Breast epithelium (tissue), 4 donors: ENCODE results near the gene CAPZA1. TPM values are rescaled to one million over a fixed set of nuclear protein-coding genes. Genes with fewer than 3 reads are reported as not detected.

Experiments used
- DNase-seq, 2 donors: peaks; one replicate each; pipeline ENCODE4 v3.0.0-alpha.2; 2019; ENCODE audit warnings: low spot score in 2 of 2
- H3K27ac ChIP-seq, 2 donors: fragments of 200-600 bp; sonication (generic) in 1 of 2; one replicate each; pipeline ENCODE4 v1.5.1; 2016 to 2019; ENCODE audit warnings: mild to moderate bottlenecking in 1 of 2
- H3K27me3 ChIP-seq, 2 donors: fragments of 200-600 bp; sonication (generic) in 1 of 2; one replicate each; pipeline versions ENCODE4 v1.5.1 to v1.6.0; 2017 to 2019; ENCODE audit warnings: control low read depth in 1 of 2, mild to moderate bottlenecking in 1 of 2
- H3K36me3 ChIP-seq: fragments of 200-600 bp; one replicate; pipeline ENCODE4 v1.5.1; 2019
- H3K4me1 ChIP-seq, 2 donors: fragments of 200-600 bp; sonication (generic); one replicate each; pipeline ENCODE4 v1.5.1; 2016 to 2019; ENCODE audit warnings: control low read depth in 1 of 2
- H3K4me3 ChIP-seq, 3 donors: fragments of 200-600 bp; sonication (generic); 1 replicate in 2 of 3; 2 replicates in 1 of 3; pipeline ENCODE4 v1.5.1; 2016 to 2019; ENCODE audit warnings: mild to moderate bottlenecking in 3 of 3, moderate library complexity in 2 of 3
- H3K9me3 ChIP-seq, 2 donors: fragments of 200-600 bp; sonication (generic) in 1 of 2; one replicate each; pipeline ENCODE4 v1.5.1; 2016 to 2019; ENCODE audit warnings: control low read depth in 1 of 2
- POLR2A ChIP-seq: fragments of 450-650 bp; IDR thresholded peaks from one replicate; pipeline ENCODE4 v1.6.1; 2016; ENCODE audit warnings: antibody characterized with exemption, mild to moderate bottlenecking, moderate library complexity
- POLR2AphosphoS5 ChIP-seq, 3 donors: sonication (generic); formaldehyde crosslinking; IDR thresholded peaks; one replicate each; pipeline ENCODE4 v1.6.1; 2017; ENCODE audit warnings: antibody characterized with exemption in 3 of 3
- intact Hi-C: fragments of 100-400 bp; cut with DNase I; formaldehyde crosslinking; loops from one replicate; pipeline ENCODE4 v1.15.1; 2023; ENCODE audit warnings: low total_unique reads
- total RNA-seq, 3 donors: library from RNA; depleted of rRNA; stranded (reverse); fragments of >200 nt; gene quantifications; one replicate each; pipeline ENCODE4 v1.1.0, GENCODE V29; 2016
- TF ChIP-seq, protein P1 (sequence below), 3 donors: fragments of 450-650 bp; IDR thresholded peaks; one replicate each; pipeline ENCODE4 v1.5.1; 2016 to 2017; ENCODE audit warnings: antibody characterized with exemption in 3 of 3, mild to moderate bottlenecking in 3 of 3, moderate library complexity in 3 of 3

The CAPZA1 gene
- total RNA-seq, 3 donors from 2014 or later = 139 to 161 (median 142) TPM

DNA sequence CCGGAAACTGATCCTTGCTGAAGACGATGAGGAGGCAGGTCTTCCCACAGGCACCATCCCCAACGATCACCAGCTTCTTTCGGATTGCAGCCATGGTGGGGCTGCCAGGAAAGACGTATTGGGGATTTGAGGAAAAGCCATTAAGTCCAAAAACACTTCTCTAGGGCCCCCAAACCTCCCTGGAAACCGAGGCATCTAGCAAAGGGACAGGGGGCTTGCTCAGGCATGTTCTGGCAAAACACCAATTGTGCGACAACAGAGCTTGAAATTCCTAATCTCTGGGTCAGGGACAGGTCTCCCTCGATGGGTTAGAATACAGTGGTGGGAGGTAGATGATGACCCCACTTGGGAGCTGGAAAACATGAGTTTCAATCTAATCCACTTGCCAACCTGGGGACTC lies 84.1 kb downstream of the CAPZA1 start:
- Histone ChIP-seq H3K4me3 (peak overlapping the region in 1 of 3 donors; percentile 100), H3K36me3 (no peaks in the 10 kb centered on the region), H3K4me1 (peaks cover 19 to 36% of the 10 kb centered on the region in 2 donors), H3K27me3 (no peaks in the 10 kb centered on the region), H3K27ac (peak overlapping the region; percentile 86 to 99), H3K9me3 (no peaks in the 10 kb centered on the region)
- TF ChIP-seq POLR2A (no peak), POLR2AphosphoS5 (IDR thresholded peaks at IDR 0.05) (no peak)
- TF ChIP-seq, protein P1, sequence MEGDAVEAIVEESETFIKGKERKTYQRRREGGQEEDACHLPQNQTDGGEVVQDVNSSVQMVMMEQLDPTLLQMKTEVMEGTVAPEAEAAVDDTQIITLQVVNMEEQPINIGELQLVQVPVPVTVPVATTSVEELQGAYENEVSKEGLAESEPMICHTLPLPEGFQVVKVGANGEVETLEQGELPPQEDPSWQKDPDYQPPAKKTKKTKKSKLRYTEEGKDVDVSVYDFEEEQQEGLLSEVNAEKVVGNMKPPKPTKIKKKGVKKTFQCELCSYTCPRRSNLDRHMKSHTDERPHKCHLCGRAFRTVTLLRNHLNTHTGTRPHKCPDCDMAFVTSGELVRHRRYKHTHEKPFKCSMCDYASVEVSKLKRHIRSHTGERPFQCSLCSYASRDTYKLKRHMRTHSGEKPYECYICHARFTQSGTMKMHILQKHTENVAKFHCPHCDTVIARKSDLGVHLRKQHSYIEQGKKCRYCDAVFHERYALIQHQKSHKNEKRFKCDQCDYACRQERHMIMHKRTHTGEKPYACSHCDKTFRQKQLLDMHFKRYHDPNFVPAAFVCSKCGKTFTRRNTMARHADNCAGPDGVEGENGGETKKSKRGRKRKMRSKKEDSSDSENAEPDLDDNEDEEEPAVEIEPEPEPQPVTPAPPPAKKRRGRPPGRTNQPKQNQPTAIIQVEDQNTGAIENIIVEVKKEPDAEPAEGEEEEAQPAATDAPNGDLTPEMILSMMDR (IDR thresholded peaks at IDR 0.05) = no peak
- no peak for DNase-seq
- intact Hi-C loops = loop anchor here (2.0 kb wide), 1 partner anchor 75 kb away; no protein-coding TSS in a partner anchor

DNA sequence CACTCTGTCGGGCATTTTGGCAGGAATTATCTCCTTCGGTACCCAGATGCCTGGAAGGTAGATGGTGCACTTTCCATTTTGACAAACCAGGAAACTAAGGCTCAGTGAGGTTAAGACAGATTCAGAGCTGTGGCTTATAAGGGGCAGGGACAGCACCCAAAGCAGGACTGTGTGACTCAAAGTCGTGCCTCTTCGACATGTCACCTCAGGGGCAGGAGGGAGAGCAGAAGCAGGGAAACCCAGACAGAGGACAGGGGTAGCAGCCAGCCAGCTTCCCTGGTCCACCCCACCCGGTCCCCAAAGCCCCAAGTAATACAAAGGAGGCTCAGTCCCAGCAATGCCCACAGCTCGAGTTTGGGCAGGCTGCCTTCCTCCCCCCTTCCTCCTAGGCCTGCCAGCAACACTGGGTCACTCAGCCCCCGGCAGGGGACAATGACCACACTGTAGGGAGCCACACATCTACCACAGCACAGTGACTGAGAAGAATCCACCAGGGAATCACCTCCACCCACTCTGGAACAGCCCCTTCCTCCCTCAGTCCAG lies 84.8 kb downstream of the CAPZA1 start:
- no peak for TF ChIP-seq POLR2AphosphoS5 (IDR thresholded peaks at IDR 0.05)
- TF ChIP-seq POLR2A = no peak
- TF ChIP-seq, protein P1 (IDR thresholded peaks at IDR 0.05) = no peak
- intact Hi-C loops = no loop called here
- no peak for DNase-seq
- H3K9me3 ChIP-seq = no peaks in the 10 kb centered on the region
- H3K27me3 ChIP-seq = no peaks in the 10 kb centered on the region
- H3K27ac ChIP-seq = peak overlapping the region; percentile 86 to 99
- H3K36me3 ChIP-seq = no peaks in the 10 kb centered on the region
- peak overlapping the region; percentile 62 to 100 (median 83) for H3K4me3 ChIP-seq
- H3K4me1 ChIP-seq = peaks cover 19 to 32% of the 10 kb centered on the region in 2 donors

GRCh38 chr1:112704934-112705627 lies 85.4 kb downstream of the CAPZA1 start:
- peak; percentile 84 to 93 for DNase-seq
- Histone ChIP-seq H3K9me3 (no peaks in the 10 kb centered on the region), H3K36me3 (no peaks in the 10 kb centered on the region), H3K27me3 (no peaks in the 10 kb centered on the region), H3K4me1 (peaks cover 19 to 26% of the 10 kb centered on the region in 2 donors), H3K27ac (peak overlapping the region; percentile 86 to 99), H3K4me3 (peak overlapping the region; percentile 62 to 100 (median 83))
- intact Hi-C loops = no loop called here
- TF ChIP-seq POLR2A = no peak
- TF ChIP-seq POLR2AphosphoS5 (IDR thresholded peaks at IDR 0.05) = peak; percentile 44 to 71 (median 46)

GRCh38 chr1:112706505-112707220 lies 87.0 kb downstream of the CAPZA1 start, which contains the start of gene RHOC:
TSS of gene RHOC (minus strand) at chr1:112707127. CDS start at chr1:112703799, 3,328 bp downstream.
- TF ChIP-seq POLR2AphosphoS5 (IDR thresholded peaks at IDR 0.05) (peak; percentile 6 to 75 (median 11)), POLR2A (peak; percentile 56)
- TF ChIP-seq, protein P1 (IDR thresholded peaks at IDR 0.05) = no peak
- intact Hi-C loops = no loop called here
- no peak for DNase-seq
- H3K27me3 ChIP-seq = no peaks in the 10 kb centered on the region
- peak within 1 kb of the TSS; percentile 62 to 100 (median 83) for H3K4me3 ChIP-seq
- H3K36me3 ChIP-seq = no peaks in the 10 kb centered on the region
- peaks cover 9 to 17% of the 10 kb centered on the region in 2 donors for H3K4me1 ChIP-seq
- H3K27ac ChIP-seq = peak within 1 kb of the TSS; percentile 86 to 99
- no peaks in the 10 kb centered on the region for H3K9me3 ChIP-seq

DNA sequence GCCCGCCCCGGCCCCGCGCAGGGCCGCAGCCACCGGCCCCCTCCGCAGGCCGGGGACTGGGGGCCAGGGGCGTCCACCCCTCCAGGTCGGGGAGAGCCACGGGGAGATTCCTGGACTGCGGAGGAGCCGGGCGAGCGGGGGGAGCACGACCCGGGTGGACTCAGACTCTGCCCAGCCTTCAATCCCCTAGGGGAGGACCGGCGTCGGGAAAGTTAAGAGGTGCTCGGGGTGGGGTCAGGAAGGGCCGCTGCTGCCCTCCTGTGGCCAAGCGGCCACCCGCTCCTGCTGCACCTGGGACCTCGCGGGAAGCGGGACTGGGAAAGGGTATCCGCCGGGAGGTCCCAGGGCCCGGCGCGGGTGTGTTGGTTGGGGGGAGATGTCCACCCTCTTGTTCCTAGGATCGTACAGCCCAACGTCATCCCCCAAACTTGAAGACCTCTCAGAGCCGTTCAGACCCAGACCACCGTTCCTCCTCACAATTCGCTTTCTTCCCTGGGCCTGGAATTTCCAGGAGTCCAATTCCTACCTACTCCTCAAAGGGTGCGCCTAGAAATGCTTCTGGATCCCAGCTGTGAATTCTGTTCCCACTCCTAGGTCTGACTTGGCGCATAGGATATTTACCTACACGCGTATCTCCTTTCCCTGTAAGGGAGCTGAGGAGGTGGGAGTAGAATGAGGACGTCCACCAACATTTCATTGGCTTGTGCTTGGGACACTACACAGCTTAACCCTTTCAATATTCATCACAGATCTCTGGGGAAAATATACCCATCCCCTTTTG lies 87.8 kb downstream of the CAPZA1 start:
- peak; percentile 85 to 86 for DNase-seq
- Histone ChIP-seq H3K4me1 (peaks cover 9 to 17% of the 10 kb centered on the region in 2 donors), H3K27me3 (no peaks in the 10 kb centered on the region), H3K36me3 (no peaks in the 10 kb centered on the region), H3K27ac (peak overlapping the region; percentile 86 to 99), H3K9me3 (no peaks in the 10 kb centered on the region), H3K4me3 (peak overlapping the region; percentile 62 to 100 (median 83))
- intact Hi-C loops = no loop called here
- TF ChIP-seq POLR2AphosphoS5 (IDR thresholded peaks at IDR 0.05) (peak in 2 of 3 donors; percentile 10 to 19), POLR2A (no peak)
- TF ChIP-seq, protein P1 (IDR thresholded peaks at IDR 0.05) = peak; percentile 80 to 93 (median 91)
